HG03175 (cell line): ENCODE data around the gene RNU1-3.
"Not testable (repeated sequence)": the region's sequence is repeated elsewhere in the genome, so short reads cannot be mapped to it uniquely, and the experiment has no call there.

Source experiments
- ATAC-seq: cut with Tn5 transposase; IDR thresholded peaks from one replicate; pipeline ENCODE4 v1.9.1; 2021; ENCODE audit warnings: mild to moderate bottlenecking, moderate library complexity; ENCODE audit not compliant: unreplicated experiment

RNU1-3 gene

GRCh38 chr1:16621681-16622315, 45.0 kb downstream of the RNU1-3 start:
- not testable (repeated sequence) for ATAC-seq

GRCh38 chr1:16621300-16621658, 45.5 kb downstream of the RNU1-3 start:
- no peak for ATAC-seq

DNA sequence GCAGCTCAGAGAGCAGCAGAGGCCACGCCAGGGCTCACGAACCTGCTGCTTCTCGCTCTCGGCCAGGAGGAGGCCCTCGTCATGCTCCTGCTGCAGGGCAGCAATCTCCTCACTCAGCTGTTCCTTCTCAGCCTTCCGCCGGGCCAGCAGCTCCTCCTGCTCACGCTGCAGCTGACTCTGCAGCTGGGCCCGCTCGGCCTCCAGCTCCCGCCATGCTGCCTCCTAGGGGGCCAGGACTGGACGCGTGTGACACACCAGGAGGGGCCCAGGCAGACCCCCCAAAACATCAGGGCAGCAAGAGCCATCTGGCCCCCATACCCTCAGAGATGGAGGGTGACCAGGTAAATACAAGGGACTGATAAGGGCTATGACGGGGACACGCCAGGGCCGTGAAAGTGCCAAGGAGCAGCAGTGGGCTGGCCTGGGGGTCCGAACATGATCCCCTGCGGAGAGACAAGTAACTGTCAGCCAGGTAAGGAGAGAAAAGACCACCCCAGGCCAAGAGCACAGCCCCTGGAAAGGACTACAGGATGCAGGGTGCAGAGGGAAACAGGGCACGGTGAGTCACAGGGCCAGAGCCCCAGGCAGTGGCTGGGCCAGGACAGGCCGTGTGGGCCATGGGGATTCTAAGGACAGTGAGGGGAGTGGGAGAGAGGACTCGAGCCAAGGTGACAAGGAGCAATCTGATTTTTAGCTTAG, 46.8 kb downstream of the RNU1-3 start:
- not testable (repeated sequence) for ATAC-seq

DNA sequence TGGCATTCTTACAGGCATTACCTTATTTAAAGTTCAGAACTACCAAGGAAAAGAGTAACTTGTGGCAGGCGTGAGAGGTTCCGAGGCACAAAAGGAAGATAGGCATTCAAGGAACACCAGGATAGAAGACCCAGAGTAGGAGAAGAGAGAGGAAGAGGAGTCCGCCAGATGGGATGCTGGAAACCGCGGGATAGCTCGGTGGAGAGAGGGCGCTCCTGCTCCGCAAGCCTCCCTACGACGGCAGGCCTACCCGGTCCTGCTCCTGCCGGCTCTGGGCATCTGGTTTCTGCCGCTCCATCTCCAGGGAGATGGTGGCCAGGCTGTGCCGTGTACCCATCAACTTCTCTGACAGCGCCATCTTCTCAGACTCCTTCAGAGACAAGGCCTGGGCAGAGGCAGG, 48.0 kb downstream of the RNU1-3 start:
- no peak for ATAC-seq

DNA sequence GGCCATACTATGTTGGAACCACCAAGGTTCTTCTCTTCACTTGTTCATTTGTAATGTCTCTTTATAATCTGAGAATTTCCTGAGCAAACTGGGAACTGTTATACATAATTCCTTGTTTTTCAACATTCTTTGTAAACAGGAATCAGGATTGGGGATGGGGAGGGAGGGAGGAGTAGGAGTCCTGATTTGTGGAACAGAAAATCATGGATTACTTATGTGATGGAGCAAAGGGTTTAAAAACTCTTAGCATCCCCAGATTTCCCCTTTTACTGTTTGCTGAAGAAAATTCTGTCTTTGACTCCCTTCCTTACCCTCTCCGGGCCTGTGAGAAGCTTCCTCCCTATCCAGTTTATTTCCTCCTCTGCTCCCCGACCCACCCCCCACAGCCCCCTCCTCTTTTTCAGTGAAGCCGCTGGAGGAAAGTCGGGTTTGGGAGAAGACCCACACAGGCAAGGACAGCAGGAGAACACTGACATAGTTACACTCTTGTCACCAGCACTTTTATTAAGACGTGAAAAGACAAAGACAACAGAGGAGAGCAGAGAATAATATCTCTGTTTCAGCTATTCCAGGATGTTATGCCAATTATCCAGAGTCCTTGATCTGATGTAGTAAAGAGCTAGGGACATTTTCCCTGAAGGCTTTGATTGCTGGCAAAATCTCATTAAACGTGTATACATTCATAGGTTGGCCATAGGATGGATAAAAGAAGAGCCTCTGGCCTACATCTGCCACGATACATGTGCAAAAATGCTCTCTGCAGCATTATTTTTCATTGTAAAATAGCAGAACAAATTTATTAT, 48.8 kb downstream of the RNU1-3 start:
- ATAC-seq = no peak

DNA sequence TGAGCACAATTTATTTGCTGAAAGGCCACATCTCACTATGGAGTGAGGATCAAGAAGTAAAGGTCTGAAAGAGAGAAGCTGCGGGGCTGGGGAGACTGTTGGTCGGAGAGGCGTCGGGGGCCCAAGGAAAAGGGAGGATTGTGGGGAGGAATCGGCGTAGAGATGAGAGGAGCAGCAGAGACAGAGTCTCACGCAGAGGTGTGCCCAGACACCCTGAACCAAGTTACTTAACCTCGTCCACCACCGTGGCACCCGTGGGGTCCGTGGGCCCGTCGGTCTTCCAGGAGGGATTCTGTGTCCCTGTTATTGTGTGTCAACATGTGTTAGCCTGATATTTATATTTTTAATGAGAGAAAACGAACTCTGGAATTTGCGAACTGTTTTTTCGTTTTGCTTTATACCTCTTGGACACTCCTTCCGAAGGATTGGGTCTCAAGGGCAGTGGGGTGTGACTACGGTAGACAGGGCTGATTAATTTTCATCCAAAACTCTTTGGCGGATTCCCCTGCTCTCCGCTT, 49.6 kb downstream of the RNU1-3 start:
- ATAC-seq = no peak
